Frontal cortex (tissue), 4 donors: ENCODE results near the gene MRPS11. TPM values are rescaled to one million over a fixed set of nuclear protein-coding genes. Genes with fewer than 3 reads are reported as not detected.

Experiments used
- DNase-seq, 2 donors: peaks; one replicate each; pipeline ENCODE4 v3.0.0; 2012; ENCODE audit warnings: low spot score in 2 of 2
- FAIRE-seq: peaks from 2 replicates; lab custom pipeline; 2012; peaks lifted over from hg19 to GRCh38; lab: Jason Lieb, UNC
- total RNA-seq: library from RNA; depleted of rRNA; stranded (reverse); fragments of >200 nt; gene quantifications from one replicate; pipeline ENCODE4 v1.2.3, GENCODE V29; 2014
- donor health status: control.
- donor health status: control.
- donor health status: control.

Gene MRPS11
- total RNA-seq, 1 donor from 2014 or later, result 15.9 TPM

GRCh38 chr15:88529021-88529630, 61.6 kb downstream of the MRPS11 start:
- FAIRE-seq (no peak), DNase-seq (no peak)

Other genes with a start within 250 kb of the MRPS11 start
- gene NTRK3, start 211.0 kb upstream of the MRPS11 start, total RNA-seq, result 34.6 TPM
- 15.1 TPM for gene MRPL46, start 320 bp upstream of the MRPS11 start, total RNA-seq
- gene DET1, start 79.0 kb downstream of the MRPS11 start, total RNA-seq, result 8.2 TPM
- 4.5 TPM for gene AEN, start 153.6 kb downstream of the MRPS11 start, total RNA-seq
- gene ISG20, start 171.3 kb downstream of the MRPS11 start, total RNA-seq, result not detected